HT-29 (cell line): Measurements from ENCODE around the gene ANKRD61. TPM values are rescaled to one million over a fixed set of nuclear protein-coding genes. Genes with fewer than 3 reads are reported as not detected.
A peak's percentile ranks its signal among the peaks of the same experiment; 100 is the strongest.
"Not testable (repeated sequence)": the region's sequence is repeated elsewhere in the genome, so short reads cannot be mapped to it uniquely, and the experiment has no call there.

ENCODE experiments used
- DNase-seq: peaks from one replicate; pipeline ENCODE4 v3.0.0-alpha.2; 2015; ENCODE audit warnings: low spot score
- total RNA-seq: library from RNA; depleted of rRNA; stranded (reverse); fragments of >200 nt; shearing (Covaris generic); gene quantifications from 2 replicates; pipeline ENCODE4 v1.2.3, GENCODE V29; 2014; rRNA removed

Gene ANKRD61
- not detected in 2 replicates for total RNA-seq

DNA sequence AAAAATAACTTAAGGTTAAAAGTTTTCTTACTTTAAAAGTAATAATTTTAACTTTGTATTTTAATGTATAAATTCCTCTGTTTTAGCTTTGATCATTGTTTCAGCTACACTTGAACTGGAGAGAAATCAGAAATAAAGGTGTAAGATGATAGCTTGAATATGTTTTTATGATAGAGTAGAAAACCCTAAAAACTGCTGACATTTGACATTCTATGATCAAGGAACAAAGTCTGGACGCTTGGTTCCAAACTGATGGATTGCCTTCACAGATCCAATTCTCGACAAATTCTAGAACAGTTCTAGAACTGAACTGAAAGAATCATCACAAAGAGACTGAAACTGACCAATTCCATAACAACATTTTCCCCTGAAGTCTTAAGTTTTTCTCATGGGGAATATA lies at the start of gene ANKRD61:
Gene ANKRD61 (plus strand): TSS at position 389 of the 400 bp plus-strand sequence. CDS start 0 bp downstream, at position 389.
- no peak for DNase-seq

GRCh38 chr7:5987061-5987460 lies 44.1 kb upstream of the ANKRD61 start:
- DNase-seq, result not testable (repeated sequence)

DNA sequence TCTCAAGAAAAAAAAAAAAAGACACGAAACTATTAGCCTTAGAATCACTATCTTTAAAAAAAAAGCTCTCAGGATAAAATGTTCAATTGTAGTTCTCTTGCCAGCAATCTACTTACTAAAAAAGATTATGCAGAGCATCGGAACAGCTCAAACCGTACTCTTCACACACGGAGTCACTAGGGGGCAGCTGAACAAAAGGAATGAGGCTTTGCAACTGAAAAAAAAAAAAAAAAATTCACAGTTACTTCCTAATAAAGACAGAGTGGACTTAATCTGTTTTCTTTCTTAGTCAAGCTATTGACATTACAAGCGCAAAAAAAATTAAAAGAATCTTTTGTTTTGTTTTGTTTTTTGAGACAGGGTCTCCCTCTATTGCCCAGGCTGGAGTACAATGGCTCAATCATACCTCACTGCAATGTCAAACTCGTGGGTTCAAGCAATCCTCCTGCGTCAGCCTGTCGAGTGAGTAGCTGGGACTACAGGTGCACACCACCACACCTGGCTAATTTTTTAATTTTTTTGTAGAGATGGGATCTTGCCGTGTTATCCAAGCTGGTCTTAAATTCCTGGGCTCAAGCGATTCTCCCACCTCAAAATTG lies 33.9 kb upstream of the ANKRD61 start:
- peak; percentile 81 for DNase-seq

DNA sequence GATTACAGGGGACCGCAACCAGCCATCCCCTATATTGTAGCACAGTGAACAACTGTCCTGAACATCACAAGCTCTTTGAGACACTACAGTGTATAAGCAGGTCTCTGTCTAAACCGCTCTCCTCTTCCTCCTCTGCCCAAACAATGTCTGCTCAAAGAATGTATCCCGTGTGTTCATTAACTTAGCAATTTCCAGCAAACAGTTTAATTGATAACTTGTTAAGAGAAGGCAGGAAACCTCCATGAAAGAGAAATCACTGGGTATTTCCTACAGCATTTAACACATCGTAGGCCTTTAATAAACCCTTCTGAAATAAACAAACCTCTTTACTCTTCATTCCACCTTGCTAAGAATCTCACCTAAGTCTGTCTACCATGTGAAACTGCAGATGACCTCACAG lies 23.8 kb upstream of the ANKRD61 start:
- DNase-seq, result no peak

DNA sequence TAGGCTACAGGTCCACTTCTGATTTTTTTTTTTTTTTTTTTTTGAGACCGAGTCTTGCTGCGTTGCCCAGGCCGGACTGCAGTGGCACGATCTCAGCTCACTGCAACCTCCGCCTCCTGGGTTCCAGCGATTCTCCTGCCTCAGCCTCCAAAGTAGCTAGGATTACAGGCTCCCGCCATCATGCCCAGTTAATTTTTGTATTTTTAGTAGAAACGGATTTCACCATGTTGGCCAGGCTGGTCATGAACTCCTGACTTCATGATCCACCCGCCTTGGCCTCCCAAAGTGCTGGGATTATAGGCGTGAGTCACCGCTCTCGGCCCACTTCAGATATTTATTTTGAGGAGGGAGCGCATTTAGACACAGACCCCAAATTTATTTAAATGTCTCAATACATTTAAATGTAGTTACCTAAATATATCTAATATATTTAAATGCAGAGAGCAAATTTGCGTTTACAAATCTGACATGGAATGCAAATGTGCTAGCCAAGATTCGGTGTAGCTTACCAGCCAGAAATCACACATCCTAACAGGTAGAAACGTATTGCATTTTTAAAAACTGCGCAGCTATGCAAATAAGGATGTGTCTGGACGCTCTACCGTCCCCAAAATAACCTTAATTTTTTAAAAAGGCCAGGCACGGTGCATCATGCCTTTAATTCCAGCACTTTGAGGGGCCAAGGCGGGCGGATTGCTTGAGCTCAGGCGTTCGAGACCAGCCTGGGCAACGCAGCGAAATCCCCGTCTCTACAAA lies 23.2 kb upstream of the ANKRD61 start:
- peak; percentile 17 for DNase-seq

GRCh38 chr7:6008668-6009611 lies 22.2 kb upstream of the ANKRD61 start, which contains the start of the genes AIMP2 and PMS2:
AIMP2 (plus strand) TSS chr7:6009272; CDS start chr7:6009364, 92 bp downstream.
PMS2 (minus strand) TSS chr7:6009049; CDS start chr7:6009019, 30 bp downstream.
- peak; percentile 100 for DNase-seq

DNA sequence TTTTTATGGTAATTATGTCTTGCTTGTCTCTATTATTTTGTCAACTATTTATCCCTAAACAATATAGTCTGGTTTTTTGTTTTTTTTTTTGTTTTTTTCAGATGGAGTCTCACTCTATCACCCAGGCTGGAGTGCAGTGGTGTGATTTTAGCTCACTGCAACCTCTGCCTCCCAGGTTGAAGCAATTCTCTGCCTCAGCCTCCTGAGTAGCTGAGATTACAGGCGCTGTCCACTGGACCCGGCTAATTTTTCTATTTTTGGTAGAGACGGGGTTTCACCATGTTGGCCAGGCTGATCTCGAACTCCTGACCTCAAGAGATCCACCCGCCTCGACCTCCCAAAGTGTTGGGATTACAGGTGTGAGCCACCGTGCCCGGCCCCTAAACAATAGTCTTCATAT lies 20.8 kb upstream of the ANKRD61 start:
- not testable (repeated sequence) for DNase-seq

GRCh38 chr7:6011541-6011940 lies 19.6 kb upstream of the ANKRD61 start:
- DNase-seq, result no peak

- DNase-seq, result peak; percentile 68
Measured at GRCh38 chr7:6012355-6013104, 18.6 kb upstream of the ANKRD61 start.

DNA sequence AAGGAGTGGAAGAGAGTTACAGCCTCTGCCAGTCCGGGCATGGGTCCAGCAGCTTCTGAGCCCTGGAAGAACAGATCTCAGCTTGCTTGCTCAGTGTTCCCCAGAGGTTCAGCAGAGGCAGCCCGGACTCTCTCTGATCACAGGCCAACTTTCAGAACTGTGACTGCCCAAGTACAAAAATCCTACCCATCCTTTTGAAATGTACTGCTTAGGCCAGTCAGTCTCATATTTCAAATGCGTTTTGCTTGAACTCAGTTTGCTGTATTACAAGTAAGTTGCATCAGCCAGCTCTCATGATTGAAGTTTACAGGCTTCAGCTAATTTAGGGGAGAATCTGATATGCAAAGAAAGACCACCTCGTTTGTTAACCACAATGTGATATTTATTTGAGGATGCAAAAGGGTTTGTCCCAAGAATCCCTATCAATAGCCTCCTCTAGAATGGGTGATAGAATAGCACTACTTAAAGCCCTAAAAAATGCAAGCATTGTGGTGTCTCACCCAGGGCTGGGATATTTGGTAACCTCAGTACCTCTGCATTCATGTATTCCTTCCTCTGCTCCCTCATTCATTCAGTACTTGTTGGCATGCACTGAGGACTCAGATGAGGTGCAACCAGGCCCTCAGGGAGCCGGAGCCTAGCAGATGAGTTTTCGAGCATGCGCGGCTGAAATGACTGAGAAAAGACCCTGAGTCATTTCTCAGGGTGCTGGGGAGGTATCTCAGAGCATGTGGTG lies 15.1 kb upstream of the ANKRD61 start:
- DNase-seq, result no peak

DNA sequence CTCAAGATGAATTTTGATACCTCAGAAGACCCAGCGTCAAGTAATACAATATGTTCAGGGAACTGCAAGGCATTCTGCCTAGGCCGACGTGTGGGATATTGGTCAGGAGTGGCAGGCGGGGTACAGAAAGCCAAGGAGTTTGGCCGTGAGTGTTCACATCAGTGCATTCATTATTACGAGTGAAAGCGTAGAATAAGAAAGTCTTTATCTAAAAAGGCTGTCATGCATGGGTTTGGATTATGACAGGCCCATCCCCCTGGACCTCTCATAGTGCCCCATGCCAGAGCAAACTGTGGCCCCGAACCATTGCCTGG lies 14.6 kb upstream of the ANKRD61 start:
- no peak for DNase-seq

GRCh38 chr7:6020371-6021286 lies 10.5 kb upstream of the ANKRD61 start:
- DNase-seq, result no peak

- DNase-seq, result no peak
Measured at GRCh38 chr7:6022707-6023106, 8.5 kb upstream of the ANKRD61 start.

GRCh38 chr7:6023974-6024435 lies 7.2 kb upstream of the ANKRD61 start:
- no peak for DNase-seq

- DNase-seq, result peak; percentile 62
Measured at GRCh38 chr7:6026011-6026819, 5.0 kb upstream of the ANKRD61 start.

DNA sequence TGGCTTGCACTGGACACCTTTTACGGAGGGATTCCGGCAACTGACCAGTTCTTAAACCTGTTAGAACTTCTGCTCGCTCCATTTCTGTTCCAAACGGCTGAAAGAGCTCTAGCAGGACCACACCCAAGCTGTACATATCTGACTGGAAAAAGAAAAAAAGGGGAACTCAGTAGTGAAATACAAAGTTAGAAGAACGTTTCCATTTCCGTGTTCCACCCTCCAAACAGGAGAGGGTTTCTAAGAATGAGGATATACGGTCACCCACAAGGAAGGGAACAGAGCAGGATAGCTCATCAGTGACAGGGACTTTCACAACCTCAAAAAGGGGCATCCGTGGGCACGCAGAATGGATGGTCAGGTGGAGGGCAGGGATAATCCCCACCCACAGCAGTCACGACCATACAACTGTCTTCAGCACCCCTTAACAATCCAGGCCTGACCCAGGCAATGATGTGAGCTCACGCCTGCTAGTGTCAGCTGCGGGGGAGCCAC lies 4.3 kb upstream of the ANKRD61 start:
- DNase-seq, result no peak

DNA sequence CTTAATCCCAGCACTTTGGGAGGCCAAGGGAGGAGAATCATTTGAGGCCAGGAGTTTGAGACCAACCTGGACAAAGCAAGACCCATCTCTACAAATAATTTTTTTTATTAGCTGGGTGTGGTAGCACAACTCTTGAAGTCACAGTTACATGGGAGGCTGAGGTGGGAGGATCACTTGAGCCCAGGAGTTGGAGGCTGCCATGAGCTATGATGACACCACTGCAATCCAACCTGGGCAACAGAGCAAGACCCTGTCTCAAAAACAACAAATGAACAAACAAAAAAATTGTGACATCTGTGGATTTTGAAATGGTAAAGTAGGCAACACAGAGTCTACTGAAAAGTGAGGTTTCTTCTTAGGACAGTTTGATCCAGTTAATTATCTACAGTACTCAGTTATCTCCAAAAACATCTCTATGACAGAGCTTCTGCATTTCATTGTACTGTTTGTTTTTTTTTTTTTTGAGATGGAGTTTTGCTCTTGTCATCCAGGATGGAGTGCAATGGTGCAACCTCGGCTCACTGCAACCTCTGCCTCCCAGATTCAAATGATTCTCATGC lies 3.3 kb upstream of the ANKRD61 start:
- no peak for DNase-seq

DNA sequence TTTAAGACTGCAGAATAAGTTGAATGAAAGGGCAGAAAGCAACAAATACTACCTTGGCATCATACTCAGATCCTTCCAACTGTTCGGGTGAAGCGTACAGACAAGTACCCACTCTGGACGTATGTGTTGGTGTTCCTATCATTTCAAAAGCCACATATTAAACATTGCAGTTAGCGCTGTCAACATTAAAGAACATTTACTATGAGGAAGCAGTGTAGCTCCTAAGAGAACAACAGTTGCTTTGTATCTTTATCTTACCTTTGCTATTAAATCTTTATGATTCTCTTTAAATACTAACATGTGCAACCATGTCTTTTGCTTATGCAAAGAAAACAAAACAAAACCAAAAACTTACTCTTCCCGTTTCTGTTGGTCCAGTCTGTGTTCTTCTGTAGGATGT lies 2.6 kb upstream of the ANKRD61 start:
- no peak for DNase-seq
